GM19372 (cell line): ENCODE measurements around the gene PAQR5.

Source experiments
- ATAC-seq: cut with Tn5 transposase; IDR thresholded peaks from one replicate; pipeline ENCODE4 v1.9.1; 2021; ENCODE audit warnings: mild to moderate bottlenecking, low read depth, moderate library complexity; ENCODE audit not compliant: unreplicated experiment

Gene PAQR5

DNA sequence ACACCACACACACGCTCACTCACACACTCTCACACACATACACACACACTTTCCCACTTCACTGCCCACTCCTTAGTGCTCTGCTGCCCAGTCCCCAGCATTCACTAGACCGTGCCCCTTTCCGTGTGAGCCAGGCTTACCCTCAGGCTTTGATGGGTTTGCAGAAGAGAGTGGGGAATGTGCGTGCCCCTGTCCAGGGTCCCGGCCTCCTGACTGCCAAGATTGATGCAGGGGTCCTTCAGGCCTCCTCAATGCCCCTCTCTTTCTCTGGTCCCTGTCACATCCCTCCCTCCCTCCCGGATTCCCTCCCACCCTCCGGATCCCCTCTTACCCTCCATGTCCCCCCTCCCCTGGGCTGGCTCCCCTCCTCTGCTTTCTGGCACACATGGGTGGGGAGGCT is 87.6 kb downstream of the PAQR5 start:
- no peak for ATAC-seq

DNA sequence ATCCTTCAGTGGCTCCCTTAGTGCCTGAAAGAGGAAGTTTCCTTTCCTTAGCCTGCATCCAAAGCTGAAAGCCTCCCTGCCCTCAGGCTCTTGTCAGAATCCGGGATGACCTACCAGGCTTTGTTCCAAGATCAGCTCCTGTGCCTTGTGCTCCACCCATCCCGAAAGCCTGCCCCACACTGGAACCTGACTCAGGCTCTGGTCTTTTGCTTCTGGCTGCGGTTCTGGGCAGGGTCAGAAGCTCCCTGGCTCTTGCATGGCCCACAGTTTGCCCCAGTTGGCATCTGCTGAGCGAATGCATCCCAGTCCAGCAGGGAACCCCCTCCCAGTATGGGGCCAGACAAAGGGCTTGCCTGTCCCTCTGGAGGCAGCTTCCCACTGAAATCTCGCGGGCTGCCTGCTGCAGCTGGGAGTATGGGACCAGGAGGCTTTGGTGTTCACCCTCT is 89.6 kb downstream of the PAQR5 start:
- no peak for ATAC-seq

DNA sequence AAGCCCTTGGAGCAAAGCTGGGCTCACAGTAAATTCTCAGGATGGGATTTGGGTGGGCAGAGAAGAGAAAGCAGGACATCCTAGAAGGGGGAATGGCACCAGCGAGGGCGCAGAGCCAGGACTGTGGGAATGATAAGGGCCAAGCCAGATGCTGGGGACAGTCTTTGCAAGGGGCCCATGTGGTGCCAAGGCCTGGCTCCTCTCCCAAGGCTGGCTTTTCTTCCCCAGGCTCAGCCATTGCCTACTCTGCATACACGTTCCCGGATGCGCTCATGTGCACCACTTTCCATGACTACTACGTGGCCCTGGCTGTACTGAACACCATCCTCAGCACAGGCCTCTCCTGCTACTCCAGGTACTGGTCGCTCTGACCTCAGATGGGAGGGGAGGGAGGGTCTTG is 90.7 kb downstream of the PAQR5 start:
- ATAC-seq: no peak

DNA sequence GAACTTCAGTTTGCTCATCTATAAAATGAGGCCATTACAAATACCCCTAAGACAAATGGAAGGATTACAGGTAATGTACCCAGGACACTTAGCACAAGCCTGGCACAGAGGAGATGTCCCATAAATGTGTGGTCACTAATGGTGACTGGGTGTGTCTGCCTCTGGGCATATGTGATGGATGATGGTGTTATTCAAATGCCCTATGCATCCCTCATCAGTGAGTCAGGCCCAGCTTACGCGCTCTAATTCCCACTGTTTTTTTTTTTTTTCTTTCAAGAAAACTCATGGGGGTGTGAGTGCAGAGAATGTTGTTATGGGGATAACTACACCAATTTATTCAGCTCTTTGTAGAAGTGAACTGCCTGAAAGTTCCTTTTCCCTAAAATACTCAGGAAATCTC is 91.9 kb downstream of the PAQR5 start:
- ATAC-seq: no peak

DNA sequence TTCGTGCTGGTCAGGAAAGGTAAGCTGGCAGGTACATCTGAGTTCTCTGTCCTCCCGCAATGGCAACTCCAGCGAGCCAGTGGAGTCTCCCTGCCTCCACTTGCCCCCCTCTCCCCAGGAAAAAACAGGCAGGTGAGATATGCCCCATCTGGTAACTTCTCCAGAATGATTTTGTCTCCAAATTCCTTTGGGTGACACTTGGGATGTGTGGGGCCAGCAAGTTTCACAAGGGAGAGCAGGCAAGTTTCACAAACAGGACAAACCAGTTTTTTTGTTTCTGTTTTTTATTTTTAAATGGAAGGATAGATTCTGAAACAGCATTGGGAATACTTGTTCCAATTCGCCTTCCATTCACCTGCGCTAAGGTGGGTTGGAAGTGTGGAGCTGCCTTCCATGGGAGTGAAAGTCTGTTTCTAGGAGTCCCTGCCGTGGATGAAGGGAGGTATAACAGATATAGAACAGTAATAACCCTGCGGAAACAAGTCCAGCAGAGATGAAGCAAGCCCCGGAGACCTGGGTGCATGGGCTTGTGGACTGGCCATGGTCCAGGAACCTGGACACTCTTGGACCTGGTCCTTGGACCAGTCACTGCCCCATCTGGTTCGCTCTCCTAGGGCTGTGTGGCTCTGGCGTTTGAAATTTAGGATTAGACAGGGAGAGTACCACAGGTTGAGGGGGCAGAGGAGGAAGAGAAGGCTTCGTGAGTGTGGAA is 92.5 kb downstream of the PAQR5 start:
- no peak for ATAC-seq

DNA sequence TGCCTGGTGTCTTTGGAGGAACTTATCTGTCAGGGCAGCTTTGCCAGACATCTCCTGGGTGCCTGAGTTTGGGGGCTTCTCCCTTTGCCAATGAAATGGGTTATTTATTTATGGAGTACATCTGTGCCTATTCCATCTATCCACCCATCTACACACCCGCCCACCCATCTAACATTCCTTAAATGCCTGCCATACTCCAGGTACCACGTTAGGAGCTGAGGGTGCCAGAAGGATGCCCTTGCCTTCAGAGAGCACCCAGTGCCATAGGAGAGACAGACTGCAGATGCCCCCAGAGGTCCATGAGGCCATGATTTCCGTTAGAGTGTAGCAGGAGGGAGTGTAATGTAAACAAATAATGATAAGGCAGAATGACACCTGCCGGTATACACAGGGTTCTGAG is 93.6 kb downstream of the PAQR5 start:
- no peak for ATAC-seq

DNA sequence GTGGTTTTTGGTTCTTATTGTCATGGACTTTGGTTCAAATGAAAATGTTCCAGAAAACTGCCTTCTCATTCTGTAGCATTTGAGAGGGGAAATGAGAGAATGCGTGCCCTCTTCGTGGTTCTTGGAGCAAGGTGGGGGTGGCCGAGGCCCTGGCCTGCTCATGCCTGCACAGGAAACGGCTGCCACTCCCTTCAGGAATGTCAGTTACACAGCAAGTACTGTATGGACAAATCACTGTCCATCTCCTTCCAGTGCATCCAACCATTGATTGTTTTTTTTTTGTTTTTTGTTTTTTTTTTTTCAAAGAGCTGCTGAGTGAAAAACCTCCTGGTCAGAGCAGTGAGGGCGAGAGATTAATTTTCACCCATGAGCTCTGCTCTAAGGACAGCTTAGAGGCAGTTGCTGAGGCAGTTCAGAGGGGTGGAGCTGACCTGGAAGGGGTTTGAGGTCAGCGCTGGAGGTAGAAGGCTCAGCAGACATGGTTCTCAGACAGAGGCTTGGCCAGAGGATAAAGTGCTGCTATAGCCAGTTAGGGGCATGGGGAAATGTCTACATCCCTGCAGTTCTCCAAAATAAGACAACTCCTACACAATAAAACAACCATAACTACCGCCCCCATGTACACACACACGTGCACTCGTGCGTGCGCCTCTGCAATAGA is 95.2 kb downstream of the PAQR5 start:
- ATAC-seq: no peak

DNA sequence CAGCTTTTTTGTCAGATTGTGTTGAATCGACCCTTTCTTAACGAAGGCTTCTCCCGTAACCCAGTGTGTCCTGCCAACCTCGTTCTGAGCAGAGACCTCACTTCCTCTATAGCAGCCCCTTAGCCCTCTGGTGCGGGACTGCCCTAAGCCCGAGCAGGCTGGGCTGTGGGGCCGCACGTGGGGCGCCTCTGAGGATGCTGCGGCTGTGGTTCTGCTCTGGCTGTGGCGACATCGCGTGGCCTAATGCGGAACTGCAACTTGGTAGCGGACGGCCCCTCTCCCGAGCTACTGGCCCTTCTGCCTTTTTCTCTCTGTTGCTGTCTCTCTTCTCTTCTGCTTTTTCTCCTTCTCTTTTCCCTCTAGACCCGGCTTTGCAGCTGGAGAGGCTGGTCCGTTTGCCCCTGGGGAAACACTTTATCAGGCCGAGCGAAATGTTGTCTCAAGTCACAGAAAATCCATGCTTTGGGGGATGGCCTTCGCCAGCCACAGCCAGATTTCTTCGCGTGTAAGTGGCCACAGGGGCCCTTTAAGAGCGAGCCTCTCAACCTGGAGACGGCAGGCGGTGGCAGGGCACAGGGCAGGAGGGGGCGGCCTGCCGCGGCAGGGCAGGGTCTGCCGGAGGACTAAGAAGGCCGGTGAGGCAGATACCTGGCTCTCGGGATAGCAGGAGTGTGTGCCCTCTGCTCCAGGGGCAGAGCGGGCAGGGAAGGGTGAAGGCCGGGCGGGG is 96.0 kb downstream of the PAQR5 start:
- ATAC-seq: no peak

DNA sequence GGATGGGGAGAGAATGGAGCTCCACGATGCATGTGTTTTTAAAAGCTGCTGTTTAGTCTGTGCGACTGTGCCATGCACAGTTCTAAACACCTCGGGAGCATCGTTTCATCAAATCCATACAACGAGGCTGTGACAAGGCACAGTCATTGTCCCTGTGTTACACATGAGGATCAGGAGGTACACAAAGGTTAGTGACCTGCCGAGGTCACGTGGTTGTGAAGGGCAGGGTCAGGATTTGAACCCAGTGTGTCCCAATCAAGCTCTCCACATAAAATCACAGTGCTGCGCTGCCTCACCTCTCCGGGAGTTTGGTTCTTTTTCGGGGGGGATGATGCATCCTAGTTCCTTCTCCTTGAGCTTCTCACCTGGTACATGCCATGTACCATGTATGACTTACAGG is 96.7 kb downstream of the PAQR5 start:
- ATAC-seq: no peak

DNA sequence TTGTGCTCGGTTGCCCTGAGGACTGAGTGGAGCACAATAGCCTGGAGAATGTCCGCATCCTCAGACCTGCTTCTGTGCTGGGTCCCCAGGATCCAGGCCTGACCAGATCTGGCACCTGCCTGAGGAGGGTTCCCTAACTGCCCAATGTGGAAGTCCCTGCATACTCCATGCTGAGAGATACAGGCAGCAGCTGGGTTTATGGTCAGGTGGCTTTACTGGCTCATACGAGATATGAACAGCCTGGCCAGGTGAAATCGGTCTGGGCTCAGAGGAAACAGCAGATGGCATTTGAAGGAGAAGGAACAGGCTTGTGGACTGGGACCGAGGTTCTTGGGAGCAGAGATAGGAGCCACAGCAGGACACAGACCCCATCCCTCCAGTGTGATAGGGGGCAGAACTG is 97.3 kb downstream of the PAQR5 start:
- ATAC-seq: no peak

DNA sequence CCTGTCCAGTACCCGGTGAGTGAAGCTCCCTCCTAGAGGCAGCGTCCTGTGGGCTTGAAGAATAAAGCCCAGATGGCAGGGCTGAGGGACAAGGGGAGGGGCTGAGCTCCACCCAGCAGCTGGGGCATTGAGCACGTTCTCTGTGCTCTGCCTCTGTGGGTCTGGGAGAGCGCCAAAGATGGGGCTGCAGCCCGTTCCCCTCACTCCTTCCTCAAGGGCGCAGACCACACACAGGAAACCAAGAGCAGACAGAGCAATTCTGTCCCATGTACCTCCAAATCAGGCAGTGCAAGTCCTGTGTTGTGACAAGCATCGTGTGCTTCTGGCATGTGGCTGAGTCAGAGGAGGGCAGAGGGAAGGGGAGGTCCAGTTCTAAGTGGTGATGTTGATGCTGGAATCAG is 99.8 kb downstream of the PAQR5 start:
- no peak for ATAC-seq

DNA sequence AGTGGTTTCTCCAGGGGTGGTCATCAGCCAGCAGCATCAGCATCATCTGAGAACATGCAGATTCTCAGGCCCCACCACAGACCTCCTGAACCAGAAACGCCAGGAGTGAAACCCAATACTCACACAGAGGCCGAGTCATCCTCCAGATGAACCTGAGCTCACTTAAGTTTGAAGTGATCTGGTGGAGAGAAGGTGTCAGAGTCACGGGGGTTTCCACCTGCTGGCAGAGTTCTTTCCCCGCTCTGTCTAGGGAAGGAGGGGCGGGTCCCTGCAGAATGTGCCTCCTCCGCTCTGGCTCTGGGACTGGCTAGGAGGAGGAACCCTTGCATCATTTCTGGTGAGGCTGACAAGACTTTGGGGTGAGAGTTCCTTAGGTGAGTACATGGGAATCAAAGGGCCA is 102.1 kb downstream of the PAQR5 start:
- no peak for ATAC-seq

DNA sequence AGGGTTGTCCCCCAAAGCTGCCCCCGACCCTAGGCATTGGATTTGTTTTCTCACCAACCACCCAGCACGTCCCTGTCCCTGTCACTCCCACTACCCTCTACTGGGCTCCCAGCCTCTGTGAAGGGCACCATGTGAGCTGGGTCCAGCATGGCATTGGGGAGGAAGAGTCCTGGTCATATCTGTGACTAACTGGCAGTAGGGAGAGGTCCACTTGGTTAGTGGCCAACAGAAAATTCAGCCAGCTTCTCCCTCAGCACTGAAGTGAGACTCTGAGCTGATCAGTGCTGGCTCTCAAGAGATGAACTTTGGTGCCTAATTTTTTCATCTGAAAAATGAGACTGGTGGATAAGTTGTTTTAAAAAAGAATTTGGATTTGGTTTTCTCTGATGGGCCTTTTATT is 104.1 kb downstream of the PAQR5 start:
- ATAC-seq: no peak

DNA sequence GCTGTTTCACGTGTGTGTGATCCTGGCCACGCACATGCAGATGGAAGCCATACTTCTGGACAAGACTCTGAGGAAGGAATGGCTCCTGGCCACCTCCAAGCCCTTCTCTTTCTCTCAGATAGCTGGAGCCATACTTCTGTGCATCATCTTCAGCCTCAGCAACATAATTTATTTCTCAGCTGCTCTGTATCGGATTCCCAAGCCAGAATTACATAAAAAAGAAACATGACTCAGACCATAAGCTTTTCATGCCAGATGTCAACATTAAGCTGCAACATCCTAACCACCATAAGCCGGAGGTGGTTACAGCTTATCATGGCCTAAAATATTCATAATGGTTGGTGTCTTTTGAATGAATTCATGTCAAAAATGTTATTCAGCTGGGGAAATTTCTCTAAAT is 104.9 kb downstream of the PAQR5 start:
- ATAC-seq: no peak

DNA sequence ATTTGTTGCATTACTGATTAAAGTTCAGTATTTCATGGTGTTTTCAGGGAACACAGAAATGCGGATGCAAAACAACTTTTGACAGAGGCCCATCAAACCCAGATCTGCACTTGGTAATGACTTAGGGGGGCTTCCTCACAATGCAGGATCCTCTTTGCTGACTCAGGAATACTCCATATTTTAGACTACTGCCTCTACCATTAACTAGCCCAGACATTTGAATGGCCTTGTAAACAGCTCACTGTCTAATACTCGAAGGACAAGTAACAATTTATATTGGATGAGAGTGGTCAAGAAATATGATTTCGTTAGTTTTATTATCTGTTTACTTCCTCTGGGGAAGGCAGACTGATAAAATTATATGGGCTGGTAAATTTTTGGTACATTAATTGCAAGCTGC is 106.4 kb downstream of the PAQR5 start:
- no peak for ATAC-seq

DNA sequence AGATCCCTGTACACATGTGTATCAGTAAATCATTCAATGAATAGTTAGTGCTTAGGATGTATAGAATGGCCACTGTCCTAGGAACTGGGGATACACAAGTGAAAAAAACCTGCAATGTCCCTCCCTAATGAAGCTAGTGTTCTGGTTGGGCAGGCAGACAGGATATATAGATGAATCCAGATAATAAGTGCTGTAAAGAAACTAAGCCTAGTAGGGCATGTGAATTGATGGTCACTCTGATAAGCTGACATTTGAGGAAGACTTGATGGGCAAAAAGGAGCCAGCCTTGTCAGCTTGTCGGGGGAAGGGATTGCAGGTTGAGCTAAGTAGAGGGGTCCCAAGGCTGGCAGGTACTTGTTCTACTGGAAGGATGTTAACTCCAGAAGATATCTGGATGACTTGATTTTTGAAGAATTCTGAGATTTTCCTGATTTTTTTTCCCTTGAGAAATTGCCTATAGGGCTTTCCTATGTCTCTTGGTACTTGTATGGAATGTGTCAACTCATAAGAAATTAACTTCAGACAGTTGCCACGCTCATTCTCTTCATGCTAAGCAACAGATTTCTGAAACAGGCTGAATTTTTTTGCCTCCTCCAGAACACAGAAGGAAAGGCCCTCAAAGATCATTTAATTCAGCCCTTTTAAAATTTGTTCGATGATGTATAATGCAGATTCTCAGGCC is 109.1 kb downstream of the PAQR5 start:
- no peak for ATAC-seq

DNA sequence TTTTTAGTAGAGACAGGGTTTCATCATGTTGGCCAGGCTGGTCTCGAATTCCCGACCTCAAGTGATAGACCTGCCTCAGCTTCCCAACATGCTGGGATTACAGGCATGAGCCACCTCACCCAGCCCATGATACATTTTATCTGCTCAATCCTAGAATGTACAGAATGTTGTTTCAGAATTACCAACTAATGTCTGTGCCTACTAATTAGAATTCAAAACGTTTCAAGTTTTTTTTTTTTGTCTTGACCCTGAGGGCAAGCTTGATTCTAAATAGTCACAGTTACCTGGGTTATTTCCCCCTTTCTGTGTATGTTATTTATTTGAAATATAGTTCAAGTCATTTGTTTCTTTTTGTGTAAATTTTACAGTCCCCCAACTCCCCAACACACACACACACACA is 110.1 kb downstream of the PAQR5 start:
- no peak for ATAC-seq

DNA sequence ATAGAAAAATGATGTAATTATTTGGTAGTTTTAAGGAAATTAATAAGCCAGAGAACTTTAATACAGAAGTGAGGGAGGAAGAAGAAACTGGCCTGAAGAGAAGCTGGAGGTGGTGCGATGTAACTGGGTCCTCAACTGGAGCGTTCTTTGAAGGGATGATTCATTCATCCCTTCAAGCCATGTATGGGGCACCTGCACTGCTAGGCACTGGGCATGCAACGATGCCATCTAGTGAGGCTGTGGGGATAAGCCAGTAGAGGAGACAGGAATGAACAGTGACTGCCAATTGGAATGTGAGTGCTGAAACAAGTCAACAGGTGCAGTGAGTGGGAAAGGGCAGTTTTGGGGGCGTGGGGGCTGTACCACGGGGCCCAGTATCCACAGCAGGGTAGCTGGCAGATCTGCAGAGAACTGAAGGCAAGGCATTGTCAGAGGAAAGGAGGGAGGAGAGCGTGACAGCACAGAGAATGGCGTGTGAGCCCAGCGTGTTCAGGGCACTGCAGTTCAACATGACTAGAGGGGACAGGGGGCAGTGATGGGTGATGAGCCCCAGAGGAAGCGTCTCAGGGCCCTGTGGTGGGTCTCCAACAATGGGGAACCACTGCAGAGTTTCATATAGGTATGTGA is 111.6 kb downstream of the PAQR5 start:
- no peak for ATAC-seq

DNA sequence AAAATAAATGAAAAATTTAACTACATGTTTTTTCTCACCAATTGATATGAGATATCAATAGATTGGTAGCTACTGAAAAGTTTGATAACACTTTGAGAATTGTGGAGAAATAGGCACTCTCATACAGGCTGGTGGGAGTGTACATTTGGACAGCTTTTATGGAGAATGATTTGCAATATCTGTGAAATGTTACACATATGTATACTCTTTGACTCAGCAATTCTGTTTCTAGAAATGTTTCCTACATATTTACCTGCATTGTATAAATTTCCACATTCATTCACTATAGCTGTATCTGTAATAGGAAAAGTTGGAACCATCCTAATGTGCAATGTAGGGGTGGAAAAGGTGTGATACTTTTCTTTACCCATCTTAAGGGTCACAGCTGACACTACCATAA is 113.6 kb downstream of the PAQR5 start:
- no peak for ATAC-seq

DNA sequence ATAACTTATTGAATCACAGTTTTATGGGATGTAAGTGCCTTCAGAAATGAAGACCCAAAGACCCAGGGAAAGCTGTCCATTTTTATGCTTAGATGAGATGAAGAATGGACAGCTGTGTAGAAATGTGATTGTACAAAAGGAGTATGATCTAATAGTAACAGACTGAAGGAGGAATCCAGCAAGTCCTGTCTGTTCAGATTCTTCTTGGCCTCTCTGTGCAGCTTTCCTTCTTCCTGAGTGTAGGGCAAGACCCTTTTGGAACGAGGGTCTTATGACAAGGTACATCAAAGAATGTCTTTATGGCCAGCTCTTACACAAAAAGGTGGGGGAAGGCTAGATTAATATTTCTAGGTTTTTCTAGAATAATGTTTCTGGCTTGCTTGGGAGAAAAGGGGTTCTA is 114.0 kb downstream of the PAQR5 start:
- no peak for ATAC-seq
